ENCODE results near the gene LDHA.
"Not testable (repeated sequence)": the region's sequence is repeated elsewhere in the genome, so short reads cannot be mapped to it uniquely, and the experiment has no call there.

The LDHA gene

DNA sequence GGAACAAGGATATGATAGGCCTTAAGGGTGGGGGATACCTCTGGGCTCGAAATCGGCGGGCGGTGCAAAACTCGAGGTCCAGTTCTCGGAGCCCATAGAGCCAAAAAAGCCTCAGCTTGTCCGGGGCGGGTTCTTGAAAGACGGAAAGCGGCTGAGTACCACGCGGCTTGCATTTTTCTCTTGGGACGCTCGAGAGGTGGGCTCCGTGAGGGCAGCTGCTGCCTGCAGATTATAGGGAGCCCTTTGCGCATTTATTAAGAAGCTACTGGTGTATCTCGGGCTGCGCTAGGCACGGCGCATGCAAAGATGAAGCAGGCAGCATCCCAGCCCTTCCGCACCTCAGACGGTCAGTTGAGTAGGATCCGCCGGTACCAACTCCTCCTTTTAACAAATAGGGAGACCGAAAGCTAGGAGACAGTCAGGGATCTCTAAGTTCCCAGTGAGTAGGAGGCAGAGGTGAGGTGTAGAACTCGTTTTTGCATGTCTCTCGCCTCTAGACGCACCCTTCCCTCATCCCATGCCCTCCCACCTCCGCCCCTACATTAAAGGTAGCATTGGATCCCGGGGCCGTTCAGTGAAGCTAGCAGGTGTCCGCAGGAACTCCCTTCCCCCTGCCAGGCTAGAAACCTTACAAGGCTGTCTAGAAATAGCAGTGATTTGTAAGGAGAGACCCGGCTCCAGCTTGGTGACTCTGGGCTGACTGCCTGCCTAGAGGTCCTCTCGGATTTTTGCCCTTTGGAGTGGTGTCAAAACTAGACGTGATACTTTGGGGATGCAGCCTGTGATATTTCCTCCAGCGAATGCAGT, 768 bp downstream of the LDHA start:
- FAIRE-seq: no peak

DNA sequence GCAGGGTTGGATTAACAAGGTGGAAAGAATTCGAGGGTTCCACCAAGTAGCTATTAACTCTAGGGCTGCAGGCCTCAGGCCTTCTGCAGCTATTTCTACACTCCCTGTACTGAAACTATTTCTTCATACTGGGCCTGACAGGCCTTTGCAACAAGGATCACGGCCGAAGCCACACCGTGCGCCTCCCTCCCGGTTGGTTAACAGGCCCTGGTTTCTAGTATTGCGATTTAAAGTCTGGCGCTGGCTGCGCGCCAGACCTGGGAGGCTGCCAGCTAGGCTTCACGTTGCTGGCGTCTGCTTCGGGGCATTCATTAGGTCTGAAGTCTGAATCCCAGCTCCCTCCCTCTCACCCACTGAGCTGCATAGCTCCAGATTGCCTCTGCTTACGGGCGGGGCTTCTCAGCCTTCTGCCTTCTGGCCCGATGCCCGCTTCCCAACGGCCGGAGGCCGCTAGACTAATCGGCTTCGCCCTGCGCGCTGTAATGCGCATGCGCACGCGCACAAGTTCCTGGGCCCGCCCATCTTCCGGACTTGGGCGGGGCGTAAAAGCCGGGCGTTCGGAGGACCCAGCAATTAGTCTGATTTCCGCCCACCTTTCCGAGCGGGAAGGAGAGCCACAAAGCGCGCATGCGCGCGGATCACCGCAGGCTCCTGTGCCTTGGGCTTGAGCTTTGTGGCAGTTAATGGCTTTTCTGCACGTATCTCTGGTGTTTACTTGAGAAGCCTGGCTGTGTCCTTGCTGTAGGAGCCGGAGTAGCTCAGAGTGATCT, 1.6 kb downstream of the LDHA start:
- no peak for FAIRE-seq

DNA sequence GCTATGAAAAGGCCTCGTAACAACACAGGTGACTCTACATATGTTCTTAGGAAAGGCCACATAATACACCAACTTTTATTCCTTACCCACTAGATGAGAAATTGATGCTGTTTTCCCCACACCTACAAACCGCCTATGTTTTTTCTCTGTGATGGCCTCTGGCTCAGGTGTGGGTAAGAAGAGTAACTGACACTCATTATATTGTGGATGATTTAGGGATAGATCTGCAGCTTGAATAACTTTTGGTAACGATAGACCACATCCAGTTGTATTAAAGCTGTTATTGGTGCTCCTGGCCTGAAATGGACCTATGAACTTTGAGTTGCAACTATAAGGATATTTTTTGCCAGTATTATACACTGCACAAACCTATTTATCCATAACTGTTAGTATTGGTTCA, 3.6 kb downstream of the LDHA start:
- no peak for FAIRE-seq

DNA sequence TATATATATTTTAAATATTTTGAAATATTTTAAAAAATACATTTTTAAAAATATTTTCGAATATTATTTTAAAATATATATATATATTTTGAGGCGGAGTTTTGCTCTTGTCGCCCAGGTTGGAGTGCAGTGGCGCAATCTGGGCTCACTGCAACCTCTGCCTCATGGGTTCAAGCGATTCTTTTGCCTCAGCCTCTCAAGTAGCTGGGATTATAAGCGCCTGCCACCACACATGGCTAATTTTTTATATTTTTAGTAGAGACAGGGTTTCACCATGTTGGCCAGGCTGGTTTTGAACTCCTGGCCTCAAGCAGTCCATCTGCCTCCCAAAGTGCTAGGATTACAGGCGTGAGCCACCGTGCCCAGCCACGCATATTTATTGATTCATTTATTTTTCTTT, 6.7 kb downstream of the LDHA start:
- not testable (repeated sequence) for FAIRE-seq

DNA sequence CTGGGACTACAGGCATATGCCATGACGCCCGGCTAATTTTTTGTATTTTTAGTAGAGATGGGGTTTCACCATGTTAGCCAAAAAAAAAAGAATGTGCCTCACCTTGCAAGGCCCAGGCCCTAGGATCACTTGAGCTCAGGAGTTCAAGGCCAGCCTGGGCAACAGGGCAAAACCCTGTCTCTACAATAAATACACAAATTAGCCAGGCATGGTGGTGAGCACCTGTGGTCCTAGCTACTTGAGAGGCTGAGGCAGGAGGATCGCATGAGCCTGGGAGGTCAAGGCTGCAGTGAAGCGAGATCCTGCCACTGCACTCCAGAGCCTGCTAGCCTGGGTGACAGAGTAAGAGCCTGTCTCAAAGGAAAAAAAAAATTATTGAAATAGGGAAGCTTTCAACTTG, 9.7 kb downstream of the LDHA start:
- FAIRE-seq: no peak

DNA sequence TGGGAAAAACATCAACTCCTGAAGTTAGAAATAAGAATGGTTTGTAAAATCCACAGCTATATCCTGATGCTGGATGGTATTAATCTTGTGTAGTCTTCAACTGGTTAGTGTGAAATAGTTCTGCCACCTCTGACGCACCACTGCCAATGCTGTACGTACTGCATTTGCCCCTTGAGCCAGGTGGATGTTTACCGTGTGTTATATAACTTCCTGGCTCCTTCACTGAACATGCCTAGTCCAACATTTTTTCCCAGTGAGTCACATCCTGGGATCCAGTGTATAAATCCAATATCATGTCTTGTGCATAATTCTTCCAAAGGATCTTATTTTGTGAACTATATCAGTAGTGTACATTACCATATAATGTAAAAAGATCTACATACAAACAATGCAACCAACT, 13.0 kb downstream of the LDHA start:
- not testable (repeated sequence) for FAIRE-seq

DNA sequence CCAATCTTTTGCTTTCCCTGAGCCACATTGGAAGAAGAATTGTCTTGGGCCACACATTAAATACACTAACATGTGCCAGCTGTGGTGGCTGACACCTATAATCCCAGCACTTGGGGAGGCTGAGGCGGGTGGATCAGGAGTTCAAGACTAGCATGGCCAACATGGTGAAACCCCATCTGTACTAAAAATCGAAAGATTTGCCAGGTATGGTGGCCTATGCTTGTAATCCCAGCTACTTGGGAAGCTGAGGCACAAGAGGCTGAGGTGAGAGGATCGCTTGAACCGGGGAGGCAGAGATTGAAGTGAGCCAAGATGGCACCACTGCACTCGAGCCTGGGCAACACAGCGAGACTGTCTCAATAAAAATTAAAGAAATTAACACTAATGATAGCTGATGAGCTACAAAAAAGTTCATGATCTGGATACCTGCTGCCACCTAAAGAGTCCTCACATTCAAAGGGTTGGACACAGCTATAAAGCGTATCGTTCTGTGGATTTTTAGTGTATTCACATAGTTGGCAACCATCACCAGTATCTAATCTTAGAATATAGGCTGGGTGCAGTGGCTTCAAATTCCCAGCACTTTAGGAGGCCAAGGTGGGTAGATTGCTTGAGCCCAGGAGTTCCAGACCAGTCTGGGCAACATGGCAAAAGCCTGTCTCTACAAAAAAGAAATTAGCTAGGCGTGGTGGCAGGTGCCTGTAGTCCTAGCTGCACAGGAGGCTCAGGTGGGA, 14.4 kb downstream of the LDHA start:
- FAIRE-seq: no peak

DNA sequence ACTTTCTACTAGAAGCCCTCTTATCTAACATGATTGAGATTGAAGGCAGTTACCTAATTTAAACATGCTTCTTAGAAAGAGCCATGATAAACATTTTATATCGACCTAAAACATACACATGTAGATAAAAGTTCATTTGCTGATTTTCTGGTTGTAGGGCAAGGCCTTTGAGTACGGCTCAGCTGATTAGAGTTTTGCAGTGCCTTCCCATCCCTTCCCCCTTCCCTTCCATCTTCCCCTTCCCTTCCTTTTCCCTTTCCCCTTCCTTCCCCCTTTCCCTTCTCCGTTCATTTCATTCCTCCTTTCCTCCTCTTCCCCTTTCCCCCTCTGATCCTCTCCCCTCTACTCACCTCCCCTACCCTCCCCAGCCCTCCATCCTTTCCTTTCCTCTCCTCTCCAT, 22.1 kb downstream of the LDHA start:
- FAIRE-seq: no peak

DNA sequence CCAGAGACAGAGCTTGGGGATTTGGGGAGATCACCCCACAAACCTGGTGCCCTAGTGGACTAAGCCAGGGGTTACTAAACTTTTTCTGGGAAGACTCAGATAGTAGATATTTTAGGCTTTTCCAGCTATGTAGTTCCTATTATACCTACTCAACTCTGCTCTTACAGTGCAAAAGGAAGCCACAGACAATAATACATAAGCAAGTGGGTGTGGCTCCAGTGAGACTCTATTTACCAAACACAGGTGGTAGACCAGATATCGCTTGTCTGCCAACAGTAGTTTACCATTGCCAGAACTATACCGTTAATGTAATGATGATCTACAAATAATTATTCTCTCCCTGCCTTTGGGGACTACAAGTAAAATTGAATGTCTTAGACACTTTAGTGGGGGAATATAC, 24.7 kb downstream of the LDHA start:
- no peak for FAIRE-seq

DNA sequence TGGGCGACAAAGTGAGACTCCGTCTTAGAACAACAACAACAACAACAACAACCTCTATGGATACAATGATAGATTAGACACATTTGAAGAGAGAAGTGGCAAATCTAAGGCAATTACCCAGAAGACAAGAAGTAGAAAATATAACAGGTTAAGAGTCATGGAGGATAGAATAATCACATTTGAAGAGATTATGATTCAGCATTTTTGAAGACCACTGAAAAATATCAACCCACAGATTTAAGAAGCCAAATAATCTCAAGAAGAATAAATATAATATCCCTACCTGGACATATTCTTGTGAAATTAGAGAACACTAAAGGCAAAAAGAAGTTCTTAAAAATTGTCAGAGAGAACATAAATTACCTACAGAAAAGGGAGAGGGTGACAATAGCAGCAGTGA, 25.7 kb downstream of the LDHA start:
- no peak for FAIRE-seq

DNA sequence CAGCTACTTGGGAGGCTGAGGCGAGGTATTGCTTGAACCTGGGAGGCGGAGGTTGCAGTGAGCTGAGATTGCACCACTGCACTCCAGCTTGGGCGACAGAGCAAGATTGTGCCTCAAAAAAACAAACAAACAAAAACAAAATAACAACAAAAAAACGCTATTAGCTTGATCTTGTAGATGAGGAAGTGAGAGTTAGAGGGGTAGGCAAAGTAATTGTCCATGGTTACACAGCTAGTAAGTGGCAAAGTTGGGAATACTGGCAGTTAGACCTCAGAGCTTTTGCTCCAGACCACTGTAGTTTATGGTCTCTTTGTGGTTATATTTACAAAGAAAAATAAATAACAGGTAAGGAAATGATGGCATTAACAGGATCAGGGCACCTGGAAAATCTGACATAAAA, 32.9 kb downstream of the LDHA start:
- no peak for FAIRE-seq

DNA sequence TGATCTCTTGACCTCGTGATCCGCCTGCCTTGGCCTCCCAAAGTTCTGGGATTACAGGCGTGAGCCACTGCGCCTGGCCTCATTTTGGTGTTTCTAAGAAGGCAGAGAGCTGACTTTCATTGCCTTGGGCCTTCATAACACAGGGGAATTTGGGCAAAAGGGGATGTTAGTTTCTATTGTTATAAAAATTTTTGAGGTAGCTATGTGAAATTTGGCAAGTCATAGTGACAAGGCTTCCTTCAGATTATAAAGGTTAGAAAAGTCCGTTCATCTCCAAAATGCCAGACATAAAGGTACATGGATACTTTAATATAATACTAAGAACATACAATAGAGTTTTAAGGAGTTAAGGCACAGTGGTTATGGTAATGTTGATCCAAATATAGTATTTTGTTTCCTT, 35.0 kb downstream of the LDHA start:
- FAIRE-seq: no peak

DNA sequence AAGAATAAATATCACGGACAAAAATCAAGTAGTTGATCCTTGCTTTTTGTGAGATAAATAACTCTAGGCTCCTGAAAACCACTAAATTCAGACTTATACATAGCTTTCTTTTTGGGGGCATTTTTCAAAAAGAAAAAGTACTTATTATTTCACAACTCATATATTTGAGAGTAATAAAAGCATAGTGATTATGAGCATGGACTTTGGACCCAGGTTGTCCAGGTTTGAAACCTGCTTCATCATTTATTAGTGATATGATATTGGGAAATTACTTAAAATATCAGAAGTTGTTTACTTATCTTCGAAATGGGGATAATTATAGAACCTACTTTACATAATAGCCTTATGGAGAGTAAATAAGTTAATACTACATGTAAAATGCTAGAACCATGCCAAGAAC, 44.3 kb downstream of the LDHA start:
- FAIRE-seq: no peak

DNA sequence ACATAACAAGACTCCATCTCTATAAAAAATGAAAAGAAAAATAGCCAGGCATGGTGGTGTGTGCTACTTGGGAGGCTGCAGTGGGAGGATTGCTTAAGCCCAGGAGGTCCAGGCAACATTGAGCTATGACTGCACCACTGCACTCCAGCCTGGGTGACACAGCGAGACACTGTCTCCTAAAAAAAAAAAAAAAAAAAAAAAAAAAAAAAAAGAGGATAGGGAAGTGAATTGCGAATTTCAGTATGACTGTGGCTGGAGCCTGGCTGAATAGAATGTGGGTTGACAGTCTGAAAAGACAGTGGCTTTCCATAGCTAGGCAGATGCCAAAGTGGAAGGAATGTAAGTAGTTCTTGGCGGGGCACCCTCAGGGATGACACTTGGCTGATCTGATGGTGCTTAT, 54.9 kb downstream of the LDHA start:
- no peak for FAIRE-seq

DNA sequence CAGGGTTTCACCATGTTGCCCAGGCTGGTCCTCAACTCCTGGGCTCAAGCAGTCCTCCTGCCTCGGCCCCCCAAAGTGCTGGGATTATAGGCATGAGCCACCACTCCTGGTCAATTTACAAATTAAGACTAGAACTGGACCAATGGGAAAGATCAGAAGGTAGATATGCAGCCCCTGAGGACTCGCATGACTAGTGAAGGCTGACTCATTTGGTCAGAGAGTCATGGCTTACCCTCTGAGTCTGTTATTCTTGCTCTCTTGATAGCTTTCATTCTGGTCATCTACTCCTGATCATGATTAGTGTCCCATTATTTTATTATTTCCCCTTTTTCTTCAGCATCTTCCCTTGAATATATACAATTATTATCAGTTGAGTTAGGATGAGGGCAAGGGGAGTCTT, 58.6 kb downstream of the LDHA start:
- FAIRE-seq: no peak

DNA sequence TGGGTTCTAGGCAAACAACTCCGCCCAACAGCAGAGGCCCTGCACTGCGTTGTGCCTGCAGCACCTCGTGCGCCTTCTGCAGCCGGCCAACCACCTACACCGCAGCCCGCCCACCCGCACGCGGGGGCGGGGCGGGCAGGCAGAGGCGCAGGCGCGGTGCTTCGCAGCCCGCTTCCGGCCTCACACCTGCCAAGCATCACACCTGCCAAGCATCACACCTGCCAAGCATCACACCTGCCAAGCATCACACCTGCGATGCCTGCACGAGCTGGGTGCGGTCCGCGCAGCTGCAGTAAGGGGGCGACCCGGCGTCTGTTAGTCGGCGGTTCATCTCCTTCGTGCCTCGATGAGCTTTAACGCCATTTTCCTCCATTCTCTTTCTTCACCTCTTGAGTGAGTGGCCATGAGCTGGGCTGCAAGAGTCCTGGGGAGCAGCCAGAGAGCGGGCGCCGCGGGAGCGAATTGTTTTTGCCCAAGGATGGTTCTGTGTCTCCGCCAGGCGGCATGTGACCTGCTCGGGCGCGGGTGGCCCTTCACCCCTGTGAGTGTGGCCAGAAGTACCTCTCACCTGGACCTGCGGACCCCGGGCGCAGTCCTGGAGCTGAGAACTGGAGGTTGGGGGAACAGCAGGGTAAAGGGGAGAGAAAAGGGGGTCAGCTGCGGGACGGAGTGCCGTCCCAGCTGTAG, 61.5 kb downstream of the LDHA start, which contains the start of gene LDHAL6A:
Gene LDHAL6A, plus strand, starts transcription at position 171 of the 687 bp plus-strand sequence. CDS start 825 bp downstream, outside the sequence.
- FAIRE-seq: no peak

DNA sequence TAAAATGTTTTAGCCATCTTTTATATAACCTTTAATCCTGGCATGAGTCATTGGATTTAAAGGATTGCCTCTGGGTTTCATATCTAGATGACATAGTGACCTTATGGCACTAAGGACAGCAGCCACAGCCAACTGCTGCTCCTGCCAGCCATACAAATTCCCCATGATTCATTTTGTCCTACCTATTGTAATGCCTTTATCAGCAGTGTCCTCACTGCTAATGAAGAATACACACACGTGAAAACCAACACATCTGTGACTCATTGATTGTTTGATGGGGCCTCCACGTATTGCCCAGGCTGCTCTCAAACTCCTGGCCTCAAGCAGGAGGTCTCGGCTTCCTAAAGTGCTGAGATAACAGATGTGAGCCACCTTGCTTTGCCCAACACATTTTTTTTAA, 63.1 kb downstream of the LDHA start:
- FAIRE-seq: no peak
